Esophagus squamous epithelium (tissue), 4 donors: ENCODE measurements around the gene BNIPL.

Experiments used
- POLR2A ChIP-seq, 4 donors: fragments of 450-650 bp; IDR thresholded peaks; one replicate each; pipeline ENCODE4 v1.6.1; 2017; ENCODE audit warnings: antibody characterized with exemption in 4 of 4, mild to moderate bottlenecking in 4 of 4, moderate library complexity in 3 of 4
- TF ChIP-seq, protein P1 (sequence below), 6 experiments: fragments of 450-650 bp in 4 of 6; fragments of 200-600 bp in 2 of 6; sonication (generic) in 2 of 6; IDR thresholded peaks; one replicate each; pipeline ENCODE4 v1.5.1; 2016 to 2019; ENCODE audit warnings: antibody characterized with exemption in 6 of 6, mild to moderate bottlenecking in 4 of 6, moderate library complexity in 4 of 6

- TF ChIP-seq, protein P1, sequence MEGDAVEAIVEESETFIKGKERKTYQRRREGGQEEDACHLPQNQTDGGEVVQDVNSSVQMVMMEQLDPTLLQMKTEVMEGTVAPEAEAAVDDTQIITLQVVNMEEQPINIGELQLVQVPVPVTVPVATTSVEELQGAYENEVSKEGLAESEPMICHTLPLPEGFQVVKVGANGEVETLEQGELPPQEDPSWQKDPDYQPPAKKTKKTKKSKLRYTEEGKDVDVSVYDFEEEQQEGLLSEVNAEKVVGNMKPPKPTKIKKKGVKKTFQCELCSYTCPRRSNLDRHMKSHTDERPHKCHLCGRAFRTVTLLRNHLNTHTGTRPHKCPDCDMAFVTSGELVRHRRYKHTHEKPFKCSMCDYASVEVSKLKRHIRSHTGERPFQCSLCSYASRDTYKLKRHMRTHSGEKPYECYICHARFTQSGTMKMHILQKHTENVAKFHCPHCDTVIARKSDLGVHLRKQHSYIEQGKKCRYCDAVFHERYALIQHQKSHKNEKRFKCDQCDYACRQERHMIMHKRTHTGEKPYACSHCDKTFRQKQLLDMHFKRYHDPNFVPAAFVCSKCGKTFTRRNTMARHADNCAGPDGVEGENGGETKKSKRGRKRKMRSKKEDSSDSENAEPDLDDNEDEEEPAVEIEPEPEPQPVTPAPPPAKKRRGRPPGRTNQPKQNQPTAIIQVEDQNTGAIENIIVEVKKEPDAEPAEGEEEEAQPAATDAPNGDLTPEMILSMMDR (IDR thresholded peaks at IDR 0.05) = no peak
- TF ChIP-seq POLR2A (IDR thresholded peaks at IDR 0.05) = no peak
Observed at GRCh38 chr1:151065089-151065645, 28.8 kb downstream of the BNIPL start.
